Endodermal cell (in vitro differentiated cells): ENCODE data around the gene SLIT1. TPM values are rescaled to one million over a fixed set of nuclear protein-coding genes. Genes with fewer than 3 reads are reported as not detected.

Source experiments
- DNase-seq: peaks from one replicate; pipeline ENCODE4 v3.0.0-alpha.2; 2017
- H3K27ac ChIP-seq: 2 replicates; pipeline ENCODE4 v1.5.1; 2013; ENCODE audit warnings: mild to moderate bottlenecking, low read depth, low read length, moderate library complexity
- H3K27me3 ChIP-seq: 2 replicates; pipeline ENCODE4 v1.6.1; 2013; ENCODE audit warnings: mild to moderate bottlenecking, low read length, moderate library complexity; ENCODE audit not compliant: insufficient read depth, control insufficient read depth, poor library complexity, severe bottlenecking
- H3K36me3 ChIP-seq: 2 replicates; pipeline ENCODE4 v1.7.0; 2013; ENCODE audit warnings: mild to moderate bottlenecking, low read length, moderate library complexity; ENCODE audit not compliant: control insufficient read depth, insufficient read depth
- H3K4me1 ChIP-seq: one replicate; pipeline ENCODE4 v1.7.0; 2013; ENCODE audit warnings: low read length; ENCODE audit not compliant: control insufficient read depth, insufficient read depth
- H3K4me3 ChIP-seq: 2 replicates; pipeline ENCODE4 v1.5.1; 2013; ENCODE audit warnings: mild to moderate bottlenecking, low read length, moderate library complexity
- H3K9ac ChIP-seq: 2 replicates; pipeline ENCODE4 v1.6.1; 2013; ENCODE audit warnings: mild to moderate bottlenecking, low read length, moderate library complexity; ENCODE audit not compliant: poor library complexity, severe bottlenecking; ENCODE audit errors: extremely low read depth
- H3K9me3 ChIP-seq: 2 replicates; pipeline ENCODE4 v1.6.1; 2013; ENCODE audit warnings: mild to moderate bottlenecking, low read length, moderate library complexity; ENCODE audit not compliant: control insufficient read depth
- H3K27ac Mint-ChIP-seq: 2 replicates; pipeline ENCODE4 v1.8.0; 2020; ENCODE audit warnings: mixed read lengths
- H3K27me3 Mint-ChIP-seq: 2 replicates; pipeline ENCODE4 v1.8.0; 2021; ENCODE audit warnings: mild to moderate bottlenecking, mixed read lengths; ENCODE audit not compliant: insufficient read depth
- H3K36me3 Mint-ChIP-seq: 2 replicates; pipeline ENCODE4 v1.8.0; 2020; ENCODE audit warnings: low read depth, mixed read lengths
- H3K4me1 Mint-ChIP-seq: 2 replicates; pipeline ENCODE4 v1.8.0; 2020; ENCODE audit warnings: mixed read lengths
- H3K4me3 Mint-ChIP-seq: 2 replicates; pipeline ENCODE4 v1.8.0; 2020; ENCODE audit warnings: mild to moderate bottlenecking, moderate library complexity, mixed read lengths
- H3K9me3 Mint-ChIP-seq: 2 replicates; pipeline ENCODE4 v1.8.0; 2020; ENCODE audit warnings: mild to moderate bottlenecking, mixed read lengths
- CTCF ChIP-seq: fragments of 200-600 bp; sonication (generic); conservative IDR thresholded peaks from 2 replicates; pipeline ENCODE4 v1.5.0; 2021; ENCODE audit warnings: antibody characterized with exemption, mild to moderate bottlenecking
- WGBS, 2 experiments: methylation state at CpG; one replicate each; pipeline versions ENCODE4 v1.1.5 to v1.1.7; 2013; ENCODE audit warnings: missing lambda C conversion rate in 2 of 2, mixed read lengths in 1 of 2; ENCODE audit not compliant: insufficient coverage in 1 of 2, insufficient read length in 1 of 2; 5-methylcytosine and 5-hydroxymethylcytosine counted together
- total RNA-seq, 2 donors: library from RNA; stranded (reverse); fragmentation: NEBNext Ultra II Directional in 1 of 2; extraction: Animal tissue kit (Norgen Biotek cat#: 25700) in 1 of 2; gene quantifications; 2 replicates in 1 of 2; 3 replicates in 1 of 2; pipeline ENCODE4 v1.2.1, GENCODE V29; 2021

Gene SLIT1
- total RNA-seq, 2 donors from 2014 or later = 0.97 to 2.4 TPM

DNA sequence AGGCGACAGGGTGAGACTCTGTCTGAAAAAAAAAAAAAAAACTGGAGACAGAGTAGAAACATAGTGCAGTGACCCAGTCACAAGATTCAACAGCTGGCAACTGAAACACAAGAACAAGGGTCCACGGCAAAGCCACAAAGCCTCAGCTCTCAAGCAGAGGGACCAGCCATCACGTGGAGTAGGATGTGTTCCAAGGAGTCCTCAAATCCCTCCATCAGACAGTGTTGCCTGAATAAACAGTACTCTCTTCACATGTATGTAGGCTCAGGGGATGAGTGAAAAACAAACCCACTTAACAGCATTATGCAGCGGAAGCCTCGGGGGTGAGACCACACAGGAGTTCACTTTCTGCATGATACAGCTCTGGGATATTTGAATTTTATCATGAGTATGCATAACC is 62.0 kb downstream of the SLIT1 start:
- Mint-ChIP-seq H3K27me3 (no peaks in the 10 kb centered on the region), H3K36me3 (no peaks in the 10 kb centered on the region), H3K4me3 (no peak overlapping the region), H3K4me1 (peaks cover 6% of the 10 kb centered on the region), H3K9me3 (no peaks in the 10 kb centered on the region), H3K27ac (no peak overlapping the region)
- Histone ChIP-seq H3K9me3 (no peaks in the 10 kb centered on the region), H3K4me3 (no peak overlapping the region), H3K27me3 (no peaks in the 10 kb centered on the region), H3K27ac (no peak overlapping the region), H3K9ac (no peak overlapping the region), H3K4me1 (no peaks in the 10 kb centered on the region), H3K36me3 (no peaks in the 10 kb centered on the region)
- DNase-seq = no peak
- TF ChIP-seq CTCF = no peak
- WGBS, 2 experiments = 83 to 93% methylated on average over 3 to 4 of the region's 5 CpGs

GRCh38 chr10:97121041-97121440 is 64.7 kb downstream of the SLIT1 start:
- Mint-ChIP-seq H3K27ac (no peak overlapping the region), H3K27me3 (no peaks in the 10 kb centered on the region), H3K4me1 (peaks cover 6% of the 10 kb centered on the region), H3K4me3 (no peak overlapping the region), H3K9me3 (no peaks in the 10 kb centered on the region), H3K36me3 (no peaks in the 10 kb centered on the region)
- no peaks in the 10 kb centered on the region for H3K36me3 ChIP-seq
- no peaks in the 10 kb centered on the region for H3K27me3 ChIP-seq
- no peak overlapping the region for H3K9ac ChIP-seq
- no peak for TF ChIP-seq CTCF
- no peak overlapping the region for H3K4me3 ChIP-seq
- H3K4me1 ChIP-seq = no peaks in the 10 kb centered on the region
- no peak for DNase-seq
- H3K27ac ChIP-seq = no peak overlapping the region
- no peaks in the 10 kb centered on the region for H3K9me3 ChIP-seq
- WGBS, 2 experiments = 89% methylated on average over 3 to 4 of the region's 4 CpGs

GRCh38 chr10:97120370-97120769 is 65.4 kb downstream of the SLIT1 start:
- Mint-ChIP-seq H3K9me3 (no peaks in the 10 kb centered on the region), H3K27ac (no peak overlapping the region), H3K27me3 (no peaks in the 10 kb centered on the region), H3K4me3 (no peak overlapping the region), H3K36me3 (no peaks in the 10 kb centered on the region), H3K4me1 (peaks cover 6% of the 10 kb centered on the region)
- H3K27me3 ChIP-seq = no peaks in the 10 kb centered on the region
- TF ChIP-seq CTCF = no peak
- 94 to 95% methylated on average over 10 to 15 of the region's 15 CpGs for WGBS, 2 experiments
- no peak overlapping the region for H3K27ac ChIP-seq
- no peaks in the 10 kb centered on the region for H3K4me1 ChIP-seq
- H3K9ac ChIP-seq = no peak overlapping the region
- H3K4me3 ChIP-seq = no peak overlapping the region
- no peaks in the 10 kb centered on the region for H3K9me3 ChIP-seq
- DNase-seq = no peak
- no peaks in the 10 kb centered on the region for H3K36me3 ChIP-seq
